ENCODE data around the gene ITPR1.
A peak's percentile ranks its signal among the peaks of the same experiment; 100 is the strongest.

ITPR1 gene

DNA sequence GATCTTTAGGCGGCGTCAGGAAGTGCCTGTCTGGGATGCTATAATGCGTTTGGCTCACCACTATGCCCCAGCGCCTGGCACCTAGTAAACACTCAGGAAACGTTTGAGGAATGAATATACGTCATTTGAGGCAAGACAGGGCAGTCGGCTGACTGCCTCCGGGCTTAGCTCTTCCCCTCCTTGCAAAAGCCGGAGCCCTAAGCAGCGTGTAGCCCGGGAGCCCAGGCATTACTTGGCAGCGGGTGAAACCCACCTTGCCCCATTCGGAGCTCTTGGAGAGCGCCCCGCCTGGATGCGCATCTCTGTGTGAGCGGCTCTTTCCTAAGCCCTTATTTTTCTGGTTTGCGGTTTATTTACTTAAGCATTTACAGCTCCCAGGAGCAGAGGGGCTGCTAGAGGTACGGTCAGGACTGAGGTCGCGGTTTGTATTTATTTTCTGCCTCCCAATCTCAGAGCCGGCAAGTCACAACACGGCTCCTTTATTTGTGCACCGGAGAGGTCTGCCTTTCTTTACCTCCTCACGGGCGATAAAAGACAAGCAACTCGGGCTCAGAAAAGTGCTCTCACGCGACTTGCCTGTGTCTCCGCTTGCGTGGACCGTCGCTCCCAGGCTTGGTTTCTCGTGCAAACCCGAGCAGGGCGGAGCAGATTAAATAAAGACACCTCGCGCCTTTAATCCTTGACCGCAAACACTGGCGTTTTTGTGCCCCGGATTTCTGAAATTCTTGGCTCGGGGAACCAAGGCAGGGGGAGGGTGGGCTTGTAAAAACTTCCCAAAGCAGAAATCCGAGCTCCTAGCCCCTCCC, 737 bp upstream of the ITPR1 start:
- DNase-seq = no peak

DNA sequence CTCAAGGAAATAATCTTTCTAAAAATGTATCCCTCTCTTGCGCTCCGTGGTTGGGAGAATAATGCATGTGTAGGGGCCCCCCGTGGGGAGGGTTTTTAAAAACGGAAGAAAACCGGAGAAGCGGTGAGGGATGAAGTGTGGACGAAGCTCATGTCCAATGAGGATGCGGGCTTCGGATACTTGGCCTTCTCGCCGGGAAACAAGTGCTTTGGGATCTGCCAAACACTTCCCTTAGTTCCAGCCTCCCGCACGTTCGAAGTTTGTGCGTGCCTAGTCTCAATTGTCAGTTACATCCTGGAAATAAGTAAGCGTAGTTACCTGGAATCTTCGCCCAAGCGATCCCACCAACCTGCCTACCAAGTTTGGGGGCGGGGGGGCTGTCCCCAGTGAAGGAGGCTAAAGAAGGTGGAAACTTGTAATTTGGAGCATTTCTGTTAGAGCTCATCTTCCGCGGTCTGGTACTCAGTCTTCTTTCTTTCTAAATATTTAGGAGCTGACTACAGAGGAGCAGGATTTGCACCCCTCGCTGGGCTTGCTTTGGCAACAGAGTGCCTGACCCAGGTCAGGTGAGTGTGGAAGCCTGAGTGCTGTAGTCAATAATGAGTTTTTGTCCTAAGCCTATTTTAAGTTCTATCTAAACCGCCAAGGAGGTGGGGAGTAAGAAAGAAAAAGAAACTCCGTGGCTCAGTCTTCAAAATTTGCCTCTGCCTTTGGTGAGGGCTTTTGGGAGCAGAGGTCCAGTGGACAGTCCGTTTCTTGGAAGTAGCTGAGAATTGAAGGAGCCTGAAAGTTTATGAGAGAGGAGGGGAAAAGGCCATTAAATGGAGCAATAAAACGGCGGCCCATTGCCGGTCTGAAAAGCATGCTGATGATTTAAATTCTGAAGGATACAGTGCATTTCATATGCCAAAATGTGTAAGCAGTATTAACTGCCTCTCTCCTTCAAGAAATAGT, 1.1 kb downstream of the ITPR1 start:
- DNase-seq = peak; percentile 65

DNA sequence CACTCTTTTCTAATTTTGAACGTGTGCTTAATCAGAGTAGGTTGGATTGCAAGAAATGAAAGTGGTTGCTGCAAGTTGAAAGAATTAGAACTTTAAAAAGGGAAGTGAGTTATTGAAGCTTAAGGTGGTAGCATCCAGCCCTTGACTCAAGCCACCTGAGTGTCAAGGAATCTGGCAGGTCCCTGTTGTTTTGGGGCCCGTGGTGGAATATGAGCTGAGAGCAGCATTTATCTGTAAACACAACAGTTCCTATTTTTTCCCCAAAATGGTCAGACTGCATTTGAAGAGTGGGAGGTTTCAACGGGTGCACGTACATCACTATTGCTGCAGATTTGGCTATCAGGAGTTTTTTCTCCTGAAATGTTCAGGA, 1.7 kb downstream of the ITPR1 start:
- no peak for DNase-seq

DNA sequence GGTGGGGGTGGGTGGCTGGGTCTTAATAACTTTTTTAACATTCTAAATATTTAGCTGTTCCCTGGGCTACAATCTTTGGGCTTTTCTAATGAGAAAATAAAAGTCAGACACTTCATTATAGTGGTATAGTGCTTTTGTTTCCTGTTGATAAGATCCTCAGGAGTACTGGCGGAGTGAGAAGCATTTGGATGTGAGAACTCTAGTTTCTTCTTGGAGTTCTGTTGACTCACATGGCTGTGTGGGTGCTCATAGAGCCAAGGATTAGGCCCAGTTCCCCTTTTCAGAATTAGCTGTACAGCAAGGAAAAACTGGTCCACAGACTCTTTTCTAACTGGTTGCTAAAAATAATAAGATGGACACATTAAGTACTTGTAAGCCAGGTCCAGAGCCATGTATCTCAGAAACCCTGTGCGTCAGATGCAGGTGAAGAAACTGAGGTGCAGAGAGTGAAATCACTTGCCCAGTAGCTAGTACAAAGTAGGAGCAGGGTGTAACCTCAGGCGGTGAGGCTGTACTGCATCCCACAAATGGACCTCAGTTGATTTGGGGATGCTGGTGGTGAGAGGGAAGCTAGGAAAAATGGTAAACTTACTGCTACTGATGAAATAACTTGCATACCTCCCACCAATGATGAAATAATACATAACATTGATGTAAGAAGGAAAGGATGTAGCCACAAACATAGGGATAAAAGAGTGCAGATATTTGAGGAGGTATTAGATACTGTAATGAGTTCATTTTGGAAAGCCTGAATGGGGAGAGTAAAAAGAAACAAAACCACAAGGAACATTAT, 2.3 kb downstream of the ITPR1 start:
- DNase-seq = no peak

DNA sequence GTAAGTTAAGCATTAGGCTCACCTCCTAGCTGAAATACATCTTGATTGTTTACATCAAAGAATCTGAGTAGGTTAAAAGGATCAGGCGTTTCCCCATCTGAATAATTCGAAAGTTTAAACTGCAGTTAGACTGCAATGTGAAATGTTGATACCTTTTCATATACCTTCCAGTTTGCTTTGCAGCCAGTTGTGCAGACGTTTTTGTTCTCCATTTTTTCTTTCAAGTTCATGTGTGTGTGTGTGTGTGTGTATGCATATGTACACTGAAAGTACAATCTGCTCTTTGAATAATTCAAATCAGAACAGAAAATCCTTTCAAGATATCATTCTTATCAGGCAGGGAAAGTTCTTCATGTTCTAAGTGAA, 2.9 kb downstream of the ITPR1 start:
- DNase-seq = no peak

DNA sequence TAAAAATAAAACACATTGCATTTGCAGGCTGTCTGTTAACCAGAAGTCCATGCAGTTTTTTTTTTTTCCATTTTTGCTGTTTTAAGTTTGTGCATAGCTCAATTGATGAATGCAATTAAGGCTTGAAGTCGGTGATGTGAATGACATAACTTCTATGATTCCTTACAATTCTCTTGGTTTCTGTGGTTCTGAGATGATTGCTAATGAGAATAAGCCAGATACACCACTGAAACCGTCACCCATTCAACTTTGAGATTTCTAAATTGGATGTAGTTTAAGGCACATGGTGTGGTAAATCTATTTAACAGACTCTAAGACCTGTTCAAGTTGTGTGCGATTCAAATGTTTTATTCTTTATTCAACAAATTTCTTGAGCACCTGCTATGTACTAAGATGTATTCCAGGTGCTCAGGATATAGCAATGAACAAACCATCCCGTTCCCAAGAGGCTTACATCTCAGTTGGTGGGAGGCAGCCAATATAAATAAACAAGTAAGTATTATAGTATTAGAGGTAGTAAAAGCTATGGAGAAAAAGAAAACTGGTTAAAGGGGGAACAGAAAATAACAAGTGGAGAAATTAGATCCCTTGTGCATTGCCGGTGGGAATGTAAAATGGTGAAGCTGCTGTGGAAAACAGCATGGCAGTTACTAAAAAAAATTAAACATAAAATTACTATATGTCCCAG, 4.0 kb downstream of the ITPR1 start:
- no peak for DNase-seq

DNA sequence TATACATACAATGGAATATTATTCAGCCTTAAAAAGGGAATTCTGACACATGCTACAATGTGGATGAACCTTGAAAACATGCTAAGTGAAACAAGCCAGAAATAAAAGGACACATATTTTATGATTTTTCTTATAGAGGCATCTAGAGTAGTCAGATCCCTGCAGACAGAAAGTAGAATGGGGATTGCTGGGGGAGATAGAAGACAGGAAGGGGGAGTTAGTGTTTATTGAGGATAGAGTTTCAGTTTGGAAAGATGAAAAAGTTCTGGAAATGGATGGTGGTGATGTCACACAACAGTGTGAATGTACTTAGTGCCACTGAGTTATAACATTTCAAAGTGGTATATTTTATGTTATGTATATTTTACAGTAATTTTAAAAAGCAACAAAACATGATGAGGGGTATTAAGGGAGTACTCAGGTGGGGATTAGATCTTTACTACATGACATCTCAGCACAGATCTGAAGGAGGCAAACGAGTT, 4.7 kb downstream of the ITPR1 start:
- DNase-seq = no peak

DNA sequence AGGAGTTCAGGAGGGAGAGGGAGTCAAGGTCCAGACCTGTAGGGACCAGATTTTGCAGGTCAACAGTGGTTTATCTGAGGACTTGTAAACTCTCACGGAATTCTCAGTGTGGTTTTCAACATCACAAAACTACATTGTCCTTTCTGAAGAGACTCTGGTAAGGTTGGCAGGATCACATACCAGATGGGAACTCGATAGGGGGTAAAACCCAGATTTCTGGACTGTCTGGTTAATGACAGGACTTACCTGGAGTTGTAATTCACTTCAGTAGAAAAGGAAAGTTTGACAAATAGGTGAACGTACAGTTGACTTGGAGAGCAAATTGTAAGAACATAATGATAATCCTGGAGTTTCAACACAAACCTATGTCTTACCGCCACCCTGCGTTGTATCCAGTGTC, 5.3 kb downstream of the ITPR1 start:
- DNase-seq = no peak

DNA sequence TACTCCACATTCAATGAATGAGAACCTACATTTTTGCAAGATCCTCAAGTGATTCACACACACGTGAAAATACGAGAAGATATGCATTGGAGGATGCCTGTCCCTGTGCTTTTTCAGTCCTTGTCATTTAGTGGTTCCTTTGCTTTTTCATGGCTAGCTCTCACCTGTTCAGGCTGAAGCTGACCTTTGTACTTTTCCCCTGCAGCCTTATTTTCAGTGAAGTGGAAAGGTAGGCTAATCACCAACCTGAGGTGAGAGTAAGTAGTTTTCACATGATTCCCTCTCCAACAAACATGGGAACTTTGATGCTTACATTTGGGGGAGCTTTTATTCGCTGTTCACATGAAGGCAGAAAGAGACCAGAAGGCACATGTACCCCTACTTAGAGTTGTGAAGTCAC, 8.3 kb downstream of the ITPR1 start:
- no peak for DNase-seq

DNA sequence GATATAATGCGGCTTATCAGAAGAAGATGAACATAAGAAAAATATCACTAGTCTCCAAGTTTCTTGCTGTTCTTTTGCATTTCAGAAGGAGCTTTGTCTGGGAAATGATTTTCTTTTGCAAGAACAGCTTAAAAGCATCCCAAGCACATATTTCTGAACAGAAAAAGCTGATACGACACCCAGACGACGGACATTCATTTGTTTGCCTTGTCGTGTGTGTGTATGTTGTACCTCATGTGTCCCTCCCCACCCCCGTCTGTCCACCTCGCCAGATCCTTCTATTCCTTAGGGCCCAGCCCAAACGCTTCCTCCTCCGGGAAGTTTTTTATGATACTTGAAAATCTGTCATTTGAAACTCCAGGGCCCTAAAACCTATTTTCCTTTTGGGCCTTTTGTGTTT, 8.8 kb downstream of the ITPR1 start:
- DNase-seq = no peak

DNA sequence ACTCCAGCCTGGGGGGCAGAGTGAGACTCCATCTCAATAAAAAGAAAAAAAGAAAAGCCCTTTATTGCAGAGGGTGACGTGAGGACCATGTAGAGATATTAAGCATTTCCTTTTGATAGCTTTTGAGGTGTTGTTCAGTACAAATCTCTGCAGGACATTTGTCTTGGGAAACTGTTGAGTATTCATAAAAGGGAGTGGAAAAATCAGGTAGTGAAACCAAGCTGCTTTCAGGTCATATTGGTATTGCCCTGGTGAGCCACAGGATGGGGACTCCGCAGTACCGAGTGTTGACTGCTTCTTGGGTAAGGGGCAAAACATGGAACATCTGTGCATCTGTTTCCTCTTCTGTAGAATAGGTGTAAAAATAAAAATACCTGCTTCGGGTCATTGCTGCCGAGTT, 9.9 kb downstream of the ITPR1 start:
- no peak for DNase-seq

DNA sequence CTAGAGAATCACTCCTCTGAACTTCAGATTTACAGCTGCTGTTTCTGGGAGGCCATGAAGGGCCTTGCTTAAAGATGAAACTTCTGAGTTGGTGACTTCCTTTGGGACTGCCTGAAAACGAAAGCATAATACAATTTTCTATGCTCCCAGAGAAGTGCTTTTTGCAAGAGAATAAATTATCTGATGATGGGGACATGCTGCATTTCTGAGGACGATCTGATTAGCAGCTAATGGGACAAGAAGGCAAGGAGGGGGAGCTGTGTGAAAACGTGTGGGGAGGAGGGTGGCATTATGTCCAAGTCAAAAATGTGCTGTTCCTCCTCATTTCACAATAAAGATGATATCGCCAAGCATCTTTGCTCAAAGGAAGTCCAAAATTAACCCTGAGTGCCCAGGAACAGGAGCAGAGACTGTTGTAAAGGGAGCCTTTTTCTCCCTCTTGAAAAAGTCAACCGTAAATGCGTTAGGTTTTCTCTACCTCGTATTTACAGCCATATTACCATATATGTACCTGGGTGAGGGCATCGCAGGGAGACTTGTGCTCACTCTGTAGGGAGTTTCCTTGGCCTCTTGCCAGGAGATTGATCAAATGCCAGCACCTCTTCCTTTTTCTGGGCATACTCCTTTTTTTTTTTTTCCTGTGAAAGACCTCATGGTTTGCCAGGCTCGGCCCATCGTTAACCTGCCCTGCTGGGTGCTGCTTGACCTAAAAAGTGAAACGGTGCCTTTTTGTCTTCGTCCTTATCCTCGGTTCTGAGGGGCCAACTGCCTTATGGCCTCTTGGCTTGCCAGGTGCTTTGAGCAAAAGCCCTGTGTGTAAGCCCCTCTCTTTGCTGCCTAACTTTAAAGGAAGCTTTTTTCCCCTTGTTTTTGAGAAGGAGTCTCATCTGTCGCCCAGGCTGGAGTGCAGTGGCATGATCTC, 11.5 kb downstream of the ITPR1 start:
- no peak for DNase-seq

DNA sequence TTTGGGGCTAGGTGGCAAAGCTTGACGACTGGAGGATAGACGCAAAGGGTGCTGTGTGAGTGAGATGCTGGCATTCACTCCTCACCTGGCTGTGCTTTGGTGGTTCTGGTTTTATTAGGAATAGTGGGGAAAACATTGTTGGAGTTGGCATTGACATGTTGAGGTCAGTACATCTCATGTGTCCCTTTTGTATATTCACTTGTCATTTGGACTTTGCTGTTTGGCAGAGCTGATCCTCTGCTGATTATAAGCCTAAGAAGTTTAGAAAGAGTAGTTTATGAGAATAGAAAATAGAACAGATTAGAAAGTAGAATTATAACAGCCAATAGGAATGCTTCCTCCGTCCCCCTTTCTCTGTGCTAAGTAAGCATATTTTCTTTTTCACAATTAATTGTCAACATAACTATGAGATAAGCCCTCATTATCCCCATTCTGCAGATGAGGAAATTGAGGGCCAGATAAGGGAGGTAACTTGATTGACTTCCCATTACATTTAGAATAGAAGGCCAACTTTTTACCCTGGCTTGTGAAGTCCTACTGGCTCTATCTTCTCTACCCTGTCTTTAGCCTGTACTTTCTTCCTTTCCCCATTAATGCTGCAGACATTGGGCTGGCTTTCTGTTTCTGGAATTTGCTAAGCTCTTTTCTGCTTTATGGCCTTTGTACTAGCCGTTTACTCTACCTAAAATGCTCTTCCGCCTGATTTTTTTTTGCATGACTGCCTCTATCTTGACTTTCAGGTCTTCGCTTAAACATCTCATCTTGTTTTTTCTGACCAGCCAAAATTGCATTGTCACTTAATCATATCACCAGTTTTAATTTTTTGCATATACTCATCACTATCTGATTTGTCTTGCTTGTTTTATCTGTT, 12.8 kb downstream of the ITPR1 start:
- DNase-seq = no peak

DNA sequence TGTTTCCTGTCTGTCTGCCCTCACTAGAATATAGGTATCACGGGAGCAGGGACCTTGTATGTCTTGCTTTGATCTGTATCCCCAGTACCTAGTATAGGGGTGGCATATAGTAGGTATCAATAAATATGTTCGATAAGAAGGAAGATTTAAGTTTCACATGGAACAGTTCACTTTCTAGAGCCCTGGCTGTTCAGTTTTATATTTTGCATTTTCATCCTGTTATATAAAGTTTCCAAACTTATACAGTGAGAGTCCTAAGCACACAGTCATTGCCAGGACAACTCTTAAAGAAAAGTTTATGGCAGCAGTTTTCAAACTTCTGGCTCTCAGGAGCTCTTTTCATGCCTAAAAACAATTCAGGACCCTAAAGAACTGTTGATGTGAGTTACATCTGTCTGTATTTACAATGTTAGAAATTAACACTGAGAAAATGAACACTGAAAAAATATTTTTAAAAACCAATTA, 13.4 kb downstream of the ITPR1 start:
- DNase-seq = no peak

DNA sequence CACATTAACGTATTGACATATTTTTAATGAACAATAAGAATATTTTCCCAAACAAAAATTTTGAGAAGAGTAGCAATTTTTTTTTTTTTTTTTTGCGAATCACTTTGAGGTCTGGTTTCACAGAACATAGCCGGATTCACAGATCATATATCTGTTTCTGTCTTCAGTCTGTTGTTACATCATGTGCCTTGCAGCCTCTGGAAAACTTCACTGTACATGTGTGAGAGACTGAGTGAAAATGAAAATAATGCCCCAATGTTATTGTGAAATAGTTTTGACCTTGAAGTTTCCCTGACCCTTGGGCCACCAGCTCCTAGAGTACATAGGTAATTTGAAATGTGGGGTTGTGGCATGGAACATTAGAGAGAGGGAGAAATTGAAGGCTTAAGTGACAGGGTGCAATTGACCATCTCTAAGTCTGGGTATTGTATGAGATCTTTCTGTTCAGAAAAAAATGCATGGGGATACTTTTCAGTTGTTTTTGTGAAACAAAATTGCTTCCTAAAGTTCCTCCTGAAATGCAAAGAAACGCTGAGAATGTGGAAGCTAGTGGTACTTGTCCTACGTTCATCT, 14.0 kb downstream of the ITPR1 start:
- DNase-seq = no peak

DNA sequence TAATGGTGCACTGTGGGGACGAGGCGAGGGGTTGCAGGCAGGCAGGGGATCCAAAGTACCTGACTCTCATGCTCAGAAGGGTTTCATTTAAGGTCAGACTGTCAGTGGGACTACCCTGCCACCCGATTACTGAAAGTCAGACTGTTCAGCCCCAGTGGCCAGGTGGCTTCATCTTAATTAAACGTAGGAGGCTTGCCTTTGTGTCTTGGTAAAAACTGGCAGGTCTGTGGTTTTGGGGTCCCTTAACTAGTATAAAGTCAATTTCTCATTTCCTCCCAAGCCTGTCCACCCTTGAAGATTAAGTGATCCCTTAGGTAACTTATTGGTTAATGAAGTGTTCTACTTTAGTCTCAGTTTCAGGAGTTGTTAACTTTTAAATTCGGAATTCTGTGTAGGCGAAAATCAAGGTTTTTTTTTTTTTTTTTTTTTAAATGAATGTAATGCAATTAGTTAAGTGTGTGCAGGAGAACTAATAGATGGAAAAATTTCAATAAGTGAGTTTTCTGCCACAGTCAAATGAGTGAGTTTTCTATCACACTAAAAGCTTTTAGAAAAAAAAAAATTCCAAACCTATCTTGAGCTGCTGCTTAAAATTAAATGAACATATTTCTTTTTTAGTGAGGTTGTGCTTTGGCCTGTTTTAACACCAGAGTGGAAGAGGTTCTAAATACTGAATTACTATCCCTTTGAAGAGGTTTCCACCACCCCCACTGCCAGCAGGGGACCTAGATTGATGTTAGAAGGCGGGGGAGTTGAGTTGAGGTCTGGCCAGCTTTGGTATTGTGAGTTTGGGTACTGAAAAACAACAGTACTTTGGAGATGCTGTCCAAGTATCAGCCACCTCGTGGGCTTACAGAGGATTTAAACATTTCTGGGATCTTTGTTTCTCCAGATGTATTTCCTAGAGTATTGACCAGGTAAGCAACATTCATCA, 15.2 kb downstream of the ITPR1 start:
- no peak for DNase-seq

DNA sequence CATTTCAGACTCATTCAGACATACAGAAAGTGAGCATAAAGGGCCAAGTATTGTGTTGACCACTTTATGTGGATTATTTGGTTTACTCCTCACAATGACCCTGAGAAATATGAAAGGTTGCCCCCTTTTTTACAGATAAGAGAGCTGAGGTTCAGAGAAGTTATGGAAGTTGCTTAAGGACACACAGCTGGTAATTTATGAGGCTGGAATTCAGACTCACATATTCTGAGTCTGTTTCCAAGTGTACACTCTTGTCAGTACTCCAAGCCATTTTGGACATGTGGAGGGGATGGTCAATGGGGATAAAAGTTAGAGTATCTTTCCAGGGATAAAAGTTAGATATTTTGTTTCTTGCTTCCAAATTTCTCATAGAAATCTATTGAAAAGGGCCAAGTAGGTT, 15.9 kb downstream of the ITPR1 start:
- DNase-seq = no peak

DNA sequence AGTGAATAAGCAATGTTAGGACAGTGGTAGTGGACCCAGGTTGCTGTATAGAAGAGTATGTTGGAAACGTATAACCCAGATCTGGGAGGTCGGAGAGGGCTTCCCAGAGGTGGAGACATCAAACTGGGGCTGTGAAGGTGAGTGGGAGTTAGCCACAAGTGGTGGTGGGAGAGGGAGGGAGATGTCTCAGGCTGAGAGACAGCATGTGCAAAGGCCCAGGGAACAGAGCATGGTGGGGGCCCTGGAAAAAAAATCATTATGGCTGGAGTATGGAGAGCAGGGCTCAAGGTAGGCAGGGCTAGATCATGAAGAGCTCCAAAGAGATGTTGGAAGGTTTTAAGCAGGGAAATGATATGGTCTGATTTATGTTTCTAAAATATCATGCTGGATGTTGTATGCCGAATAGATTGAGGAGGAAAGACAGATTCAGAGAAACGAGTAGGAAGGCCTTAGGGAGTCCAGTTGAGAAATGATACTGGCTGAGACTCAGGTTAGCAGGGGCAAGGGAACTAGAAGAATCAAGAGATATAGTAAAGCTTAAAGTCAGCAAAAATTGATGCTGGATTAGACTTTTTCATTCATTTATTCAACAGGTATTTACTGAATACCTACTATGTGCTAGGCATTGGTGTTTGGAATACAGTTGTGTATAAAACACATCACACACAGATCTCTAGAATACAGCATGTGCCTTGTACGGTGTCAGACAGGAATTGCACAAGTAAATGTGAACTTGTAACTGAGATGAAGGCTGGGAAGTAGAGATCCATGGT, 17.0 kb downstream of the ITPR1 start:
- DNase-seq = no peak
